ENCODE measurements around the gene SKP1.

Gene SKP1

DNA sequence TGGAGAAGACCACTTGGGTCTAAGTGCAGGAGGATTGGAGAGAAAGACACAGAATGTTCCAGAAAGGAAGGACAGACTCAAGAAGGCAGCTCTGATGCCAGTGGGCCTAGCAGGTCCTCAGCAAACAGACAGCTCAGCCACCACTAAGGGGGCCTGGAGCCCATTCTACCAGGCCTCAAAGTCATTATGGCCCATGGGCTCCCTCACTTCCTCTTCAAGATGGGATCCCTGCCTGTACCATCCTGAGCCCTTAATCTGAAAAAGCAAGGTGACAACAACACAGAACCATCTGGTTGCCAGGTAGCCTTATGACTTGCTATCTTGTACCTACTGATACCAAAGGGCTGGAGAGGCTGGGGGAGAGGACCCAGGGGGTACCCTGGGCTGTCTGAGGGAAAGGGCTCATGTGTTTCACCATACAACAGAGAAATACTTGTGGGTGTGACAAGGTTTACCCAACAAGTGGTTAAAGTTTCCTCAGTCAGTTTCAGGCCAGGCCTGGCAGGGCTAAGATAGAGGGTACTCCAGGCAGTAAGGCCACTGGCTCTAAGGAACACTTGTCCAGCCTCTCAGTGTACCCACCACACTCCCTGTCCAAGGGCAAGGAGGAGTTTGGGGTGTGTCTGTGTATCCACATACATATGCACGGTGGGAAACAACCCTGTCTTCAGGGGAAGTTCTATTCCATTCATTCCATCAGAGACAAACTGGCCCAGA is 31.6 kb downstream of the SKP1 start:
- H3K27me3 ChIP-seq (ENCODE audit: insufficient read depth, low read length, poor library complexity): no peaks in the 10 kb centered on the region
- no peaks in the 10 kb centered on the region for H3K9me3 ChIP-seq (ENCODE audit: insufficient read depth, low read length, severe bottlenecking)
- H4K20me1 ChIP-seq (ENCODE audit: insufficient read depth, low read length): peaks cover 82% of the 10 kb centered on the region
- TF ChIP-seq, protein P1, sequence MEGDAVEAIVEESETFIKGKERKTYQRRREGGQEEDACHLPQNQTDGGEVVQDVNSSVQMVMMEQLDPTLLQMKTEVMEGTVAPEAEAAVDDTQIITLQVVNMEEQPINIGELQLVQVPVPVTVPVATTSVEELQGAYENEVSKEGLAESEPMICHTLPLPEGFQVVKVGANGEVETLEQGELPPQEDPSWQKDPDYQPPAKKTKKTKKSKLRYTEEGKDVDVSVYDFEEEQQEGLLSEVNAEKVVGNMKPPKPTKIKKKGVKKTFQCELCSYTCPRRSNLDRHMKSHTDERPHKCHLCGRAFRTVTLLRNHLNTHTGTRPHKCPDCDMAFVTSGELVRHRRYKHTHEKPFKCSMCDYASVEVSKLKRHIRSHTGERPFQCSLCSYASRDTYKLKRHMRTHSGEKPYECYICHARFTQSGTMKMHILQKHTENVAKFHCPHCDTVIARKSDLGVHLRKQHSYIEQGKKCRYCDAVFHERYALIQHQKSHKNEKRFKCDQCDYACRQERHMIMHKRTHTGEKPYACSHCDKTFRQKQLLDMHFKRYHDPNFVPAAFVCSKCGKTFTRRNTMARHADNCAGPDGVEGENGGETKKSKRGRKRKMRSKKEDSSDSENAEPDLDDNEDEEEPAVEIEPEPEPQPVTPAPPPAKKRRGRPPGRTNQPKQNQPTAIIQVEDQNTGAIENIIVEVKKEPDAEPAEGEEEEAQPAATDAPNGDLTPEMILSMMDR (IDR thresholded peaks at IDR 0.05; ENCODE audit: borderline replicate concordance, extremely low read depth, low read length, poor library complexity, severe bottlenecking): no peak
- TF ChIP-seq EZH2 (IDR thresholded peaks at IDR 0.05; ENCODE audit: borderline replicate concordance, low read depth, low read length, severe bottlenecking): no peak
- peaks cover 47% of the 10 kb centered on the region for H3K79me2 ChIP-seq (ENCODE audit: insufficient read depth, low read length)
- H3K4me3 ChIP-seq (ENCODE audit: low read depth in 1 of 2, low read length in 2 of 2): no peak overlapping the region
- no peaks in the 10 kb centered on the region for H3K4me1 ChIP-seq (ENCODE audit: insufficient read depth, low read length)
- DNase-seq: no peak
- ATAC-seq (ENCODE audit: insufficient read depth, low read depth): no peak
- H3K27ac ChIP-seq (ENCODE audit: low read length): no peak overlapping the region
- peaks cover 90% of the 10 kb centered on the region for H3K36me3 ChIP-seq (ENCODE audit: insufficient read depth, low read length)
- H3K9ac ChIP-seq (ENCODE audit: low read depth, low read length): no peak overlapping the region
- no peak overlapping the region for H3K4me2 ChIP-seq (ENCODE audit: insufficient read depth, low read length)
- no peak overlapping the region for H2AFZ ChIP-seq (ENCODE audit: low read depth, low read length)

DNA sequence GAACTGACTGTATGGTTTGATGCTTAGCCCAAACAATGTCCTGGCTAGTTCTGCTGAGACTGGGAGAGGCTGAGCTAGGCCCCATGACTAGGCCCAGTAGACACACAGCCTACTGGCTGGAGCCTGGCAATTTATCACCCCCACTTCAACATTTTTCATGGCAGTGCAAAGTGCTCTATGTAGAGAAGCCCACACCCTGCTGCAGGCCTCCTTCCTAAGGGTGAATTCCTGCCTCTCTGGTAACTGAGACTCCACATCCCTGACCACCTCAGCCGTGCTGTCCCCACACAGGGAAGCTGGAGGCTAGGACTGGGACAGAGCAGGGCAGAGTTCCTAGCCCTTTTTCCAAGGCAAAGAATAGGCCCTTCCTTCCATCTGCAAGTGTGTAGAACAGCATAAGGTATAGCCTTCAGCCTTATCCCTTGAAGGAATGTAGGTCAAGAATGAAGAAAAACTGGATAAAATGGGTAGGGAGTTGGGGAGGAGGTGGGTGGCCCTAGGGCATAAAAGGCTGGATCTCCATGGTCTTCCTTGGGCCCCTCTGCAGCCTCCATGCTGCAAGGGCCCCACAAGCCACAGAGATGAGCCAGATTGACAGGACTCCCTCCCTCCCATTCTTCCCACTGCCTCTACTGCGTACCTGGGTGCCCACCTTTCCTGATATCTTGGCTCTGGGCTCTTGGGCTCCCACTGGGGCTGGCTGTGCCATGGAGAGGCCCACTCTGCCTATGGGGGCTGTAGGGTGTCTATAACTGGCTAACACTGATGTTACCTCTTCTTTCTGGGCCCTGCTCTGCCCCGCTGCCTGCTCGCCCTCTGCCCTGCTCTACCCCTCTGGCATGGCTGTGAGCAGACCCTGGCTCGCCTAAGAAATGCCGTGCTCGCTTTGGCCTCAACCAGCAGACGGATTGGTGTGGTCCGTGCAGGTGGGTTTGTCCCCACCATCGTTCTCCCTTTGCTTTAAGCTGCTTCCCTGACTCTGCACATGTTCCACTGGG is 32.5 kb downstream of the SKP1 start:
- Histone ChIP-seq H4K20me1 (ENCODE audit: insufficient read depth, low read length) (peaks cover 82% of the 10 kb centered on the region), H3K9me3 (ENCODE audit: insufficient read depth, low read length, severe bottlenecking) (no peaks in the 10 kb centered on the region), H3K36me3 (ENCODE audit: insufficient read depth, low read length) (peaks cover 90% of the 10 kb centered on the region), H3K27ac (ENCODE audit: low read length) (0 out of 2 replicates have a peak overlapping the region, but pooled peaks have one; percentile 8), H2AFZ (ENCODE audit: low read depth, low read length) (no peak overlapping the region), H3K4me3 (ENCODE audit: low read depth in 1 of 2, low read length in 2 of 2) (no peak overlapping the region), H3K9ac (ENCODE audit: low read depth, low read length) (no peak overlapping the region), H3K27me3 (ENCODE audit: insufficient read depth, low read length, poor library complexity) (no peaks in the 10 kb centered on the region), H3K4me2 (ENCODE audit: insufficient read depth, low read length) (no peak overlapping the region), H3K4me1 (ENCODE audit: insufficient read depth, low read length) (no peaks in the 10 kb centered on the region), H3K79me2 (ENCODE audit: insufficient read depth, low read length) (peaks cover 49% of the 10 kb centered on the region)
- no peak for DNase-seq
- TF ChIP-seq, protein P1 (IDR thresholded peaks at IDR 0.05; ENCODE audit: borderline replicate concordance, extremely low read depth, low read length, poor library complexity, severe bottlenecking): no peak
- no peak for TF ChIP-seq EZH2 (IDR thresholded peaks at IDR 0.05; ENCODE audit: borderline replicate concordance, low read depth, low read length, severe bottlenecking)
- ATAC-seq (ENCODE audit: insufficient read depth, low read depth): no peak

DNA sequence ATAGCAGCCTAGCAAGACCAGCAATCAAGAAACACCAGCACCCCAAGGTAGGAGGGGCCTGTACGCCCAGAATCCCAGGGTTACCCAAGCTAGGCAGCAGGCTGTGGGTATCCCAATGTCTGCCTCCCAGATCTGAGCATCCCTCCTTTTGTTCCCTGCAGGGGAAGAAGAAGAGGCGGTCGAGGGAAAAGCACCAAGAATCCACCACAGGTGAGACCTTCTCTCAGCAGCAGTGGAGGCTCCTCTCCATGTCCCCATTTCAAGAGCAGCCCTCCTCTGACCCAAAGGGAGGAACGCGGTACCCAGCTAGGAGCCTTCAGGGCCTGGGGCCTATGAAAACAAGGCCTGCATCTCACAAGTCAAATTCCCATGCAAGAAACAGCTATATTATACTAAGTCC is 33.3 kb downstream of the SKP1 start:
- H3K27me3 ChIP-seq (ENCODE audit: insufficient read depth, low read length, poor library complexity): no peaks in the 10 kb centered on the region
- no peak overlapping the region for H3K9ac ChIP-seq (ENCODE audit: low read depth, low read length)
- DNase-seq (peak; percentile 2), ATAC-seq (ENCODE audit: insufficient read depth, low read depth) (no peak)
- H3K4me3 ChIP-seq (ENCODE audit: low read depth in 1 of 2, low read length in 2 of 2): no peak overlapping the region
- peaks cover 50% of the 10 kb centered on the region for H3K79me2 ChIP-seq (ENCODE audit: insufficient read depth, low read length)
- H4K20me1 ChIP-seq (ENCODE audit: insufficient read depth, low read length): peaks cover 88% of the 10 kb centered on the region
- H3K9me3 ChIP-seq (ENCODE audit: insufficient read depth, low read length, severe bottlenecking): no peaks in the 10 kb centered on the region
- no peaks in the 10 kb centered on the region for H3K4me1 ChIP-seq (ENCODE audit: insufficient read depth, low read length)
- H3K36me3 ChIP-seq (ENCODE audit: insufficient read depth, low read length): peaks cover 92% of the 10 kb centered on the region
- TF ChIP-seq, protein P1 (IDR thresholded peaks at IDR 0.05; ENCODE audit: borderline replicate concordance, extremely low read depth, low read length, poor library complexity, severe bottlenecking): no peak
- TF ChIP-seq EZH2 (IDR thresholded peaks at IDR 0.05; ENCODE audit: borderline replicate concordance, low read depth, low read length, severe bottlenecking): no peak
- no peak overlapping the region for H3K4me2 ChIP-seq (ENCODE audit: insufficient read depth, low read length)
- no peak overlapping the region for H2AFZ ChIP-seq (ENCODE audit: low read depth, low read length)
- H3K27ac ChIP-seq (ENCODE audit: low read length): no peak overlapping the region
